Caco-2 (cell line): ENCODE data around the gene DNAJC1. TPM values are rescaled to one million over a fixed set of nuclear protein-coding genes. Genes with fewer than 3 reads are reported as not detected.

Experiments used
- BruUV-seq: library from RNA; stranded (reverse); fragments of 400-500 nt; replicated peaks from 2 replicates; lab custom pipeline; 2021; lab: Mats Ljungman, UMichigan
- CTCF ChIA-PET: fragments of 300-600 bp; sonication (Branson Sonifier 250); formaldehyde crosslinking; loops from one replicate; lab custom pipeline; 2022; ENCODE audit warnings: antibody characterized with exemption; lab: Charles Lee
- POLR2A ChIA-PET: fragments of 300-600 bp; sonication (Branson Sonifier 250); formaldehyde crosslinking; loops from one replicate; lab custom pipeline; 2022; ENCODE audit warnings: antibody characterized with exemption; lab: Charles Lee
- DNase-seq, 2 experiments: peaks; one replicate each; pipeline versions ENCODE4 v3.0.0 to v3.0.0-alpha.2; 2020 to 2022
- H3K27me3 ChIP-seq: replicated peaks from 2 replicates; pipeline ENCODE4 v1.6.0; 2011; ENCODE audit warnings: low read length; ENCODE audit not compliant: control insufficient read depth, insufficient read depth
- H3K36me3 ChIP-seq: 2 replicates; pipeline ENCODE4 v1.5.1; 2011; ENCODE audit warnings: low read length; ENCODE audit not compliant: control insufficient read depth, insufficient read depth
- H3K4me1 ChIP-seq: fragments of 250-450 bp; sonication (Bioruptor Pico); 2 replicates; pipeline ENCODE4 v1.5.1; 2020; ENCODE audit warnings: mild to moderate bottlenecking
- H3K4me3 ChIP-seq: 2 replicates; pipeline ENCODE4 v1.5.1; 2011; ENCODE audit warnings: low read depth, mild to moderate bottlenecking, control low read depth, low read length
- H3K9me3 ChIP-seq: fragments of 250-450 bp; sonication (Bioruptor Pico); 2 replicates; pipeline ENCODE4 v1.5.1; 2020; ENCODE audit warnings: mild to moderate bottlenecking, moderate library complexity
- H3K27ac Mint-ChIP-seq: one replicate; pipeline ENCODE4 v1.8.0; 2022; ENCODE audit warnings: mixed read lengths; ENCODE audit not compliant: unreplicated experiment
- H3K27me3 Mint-ChIP-seq: one replicate; pipeline ENCODE4 v1.8.0; 2022; ENCODE audit warnings: mixed read lengths; ENCODE audit not compliant: insufficient read depth, unreplicated experiment
- H3K36me3 Mint-ChIP-seq: one replicate; pipeline ENCODE4 v1.8.0; 2022; ENCODE audit warnings: mild to moderate bottlenecking, mixed read lengths; ENCODE audit not compliant: insufficient read depth, unreplicated experiment
- H3K4me1 Mint-ChIP-seq: one replicate; pipeline ENCODE4 v1.8.0; 2022; ENCODE audit warnings: low read depth, mixed read lengths; ENCODE audit not compliant: unreplicated experiment
- H3K4me3 Mint-ChIP-seq: one replicate; pipeline ENCODE4 v1.8.0; 2022; ENCODE audit warnings: mild to moderate bottlenecking, moderate library complexity, mixed read lengths; ENCODE audit not compliant: unreplicated experiment
- H3K9me3 Mint-ChIP-seq: one replicate; pipeline ENCODE4 v1.8.0; 2022; ENCODE audit warnings: mixed read lengths; ENCODE audit not compliant: unreplicated experiment
- CTCF ChIP-seq, 2 experiments: fragments of 200-600 bp in 1 of 2; IDR thresholded peaks; 1 replicate in 1 of 2; 2 replicates in 1 of 2; pipeline versions ENCODE4 v1.5.1 to v1.8.0; 2011 to 2022; ENCODE audit warnings: antibody characterized with exemption in 1 of 2, control low read depth in 1 of 2, inconsistent platforms in 1 of 2, low read depth in 1 of 2, low read length in 1 of 2, mild to moderate bottlenecking in 1 of 2, moderate library complexity in 1 of 2; ENCODE audit not compliant: insufficient read depth in 1 of 2, severe bottlenecking in 1 of 2, unreplicated experiment in 1 of 2
- intact Hi-C: fragments of 100-400 bp; cut with micrococcal nuclease; formaldehyde crosslinking; loops from one replicate; pipeline ENCODE4 v1.10.0; 2022; ENCODE audit not compliant: unreplicated experiment
- total RNA-seq: library from RNA; stranded (reverse); gene quantifications from 2 replicates; pipeline ENCODE4 v1.2.3, GENCODE V29; 2022

DNAJC1 gene
- total RNA-seq, 1 experiment from 2014 or later: 50.7 TPM

- no peaks in the 10 kb centered on the region for H3K36me3 Mint-ChIP-seq
- H3K4me1 Mint-ChIP-seq: no peaks in the 10 kb centered on the region
- no peaks in the 10 kb centered on the region for H3K9me3 ChIP-seq
- no peaks in the 10 kb centered on the region for H3K27me3 ChIP-seq
- CTCF ChIA-PET: no interaction called here
- POLR2A ChIA-PET: interaction anchor here (0.5 kb wide), 1 partner anchor 243 kb away, joined by 4 read pairs; no protein-coding TSS in a partner anchor
- no peaks in the 10 kb centered on the region for H3K4me1 ChIP-seq
- intact Hi-C loops: no loop called here
- no peak overlapping the region for H3K4me3 ChIP-seq
- H3K27ac Mint-ChIP-seq: no peak overlapping the region
- H3K27me3 Mint-ChIP-seq: no peaks in the 10 kb centered on the region
- no peak overlapping the region for H3K4me3 Mint-ChIP-seq
- no peaks in the 10 kb centered on the region for H3K9me3 Mint-ChIP-seq
- BruUV-seq: no TSS peak
- DNase-seq: no peak
- no peaks in the 10 kb centered on the region for H3K36me3 ChIP-seq
- TF ChIP-seq CTCF (IDR thresholded peaks at IDR 0.05; ENCODE audit: insufficient read depth in 1 of 2, low read depth in 1 of 2, low read length in 1 of 2, severe bottlenecking in 1 of 2, unreplicated experiment in 1 of 2): no peak
Observed at GRCh38 chr10:21808550-21808949, 195.0 kb downstream of the DNAJC1 start.

- Mint-ChIP-seq H3K36me3 (no peaks in the 10 kb centered on the region), H3K4me3 (no peak overlapping the region), H3K9me3 (no peaks in the 10 kb centered on the region), H3K27ac (no peak overlapping the region), H3K4me1 (no peaks in the 10 kb centered on the region), H3K27me3 (no peaks in the 10 kb centered on the region)
- intact Hi-C loops: no loop called here
- ChIA-PET CTCF (interaction anchor here (0.6 kb wide), 1 partner anchor 17 kb away, joined by 3 read pairs; no protein-coding TSS in a partner anchor), POLR2A (no interaction called here)
- no TSS peak for BruUV-seq
- Histone ChIP-seq H3K36me3 (no peaks in the 10 kb centered on the region), H3K4me1 (no peaks in the 10 kb centered on the region), H3K4me3 (no peak overlapping the region), H3K9me3 (no peaks in the 10 kb centered on the region), H3K27me3 (no peaks in the 10 kb centered on the region)
- no peak for TF ChIP-seq CTCF (IDR thresholded peaks at IDR 0.05; ENCODE audit: insufficient read depth in 1 of 2, low read depth in 1 of 2, low read length in 1 of 2, severe bottlenecking in 1 of 2, unreplicated experiment in 1 of 2)
- no peak for DNase-seq
Observed at GRCh38 chr10:21807180-21807579, 196.3 kb downstream of the DNAJC1 start.

GRCh38 chr10:21803374-21803773 is 200.2 kb downstream of the DNAJC1 start:
- BruUV-seq: no TSS peak

More at GRCh38 chr10:21803374-21803773, 200.2 kb downstream of the DNAJC1 start:
- Mint-ChIP-seq H3K36me3 (no peaks in the 10 kb centered on the region), H3K4me3 (no peak overlapping the region), H3K27me3 (no peaks in the 10 kb centered on the region), H3K4me1 (no peaks in the 10 kb centered on the region), H3K27ac (no peak overlapping the region), H3K9me3 (no peaks in the 10 kb centered on the region)
- TF ChIP-seq CTCF (IDR thresholded peaks at IDR 0.05; ENCODE audit: insufficient read depth in 1 of 2, low read depth in 1 of 2, low read length in 1 of 2, severe bottlenecking in 1 of 2, unreplicated experiment in 1 of 2): no peak
- CTCF ChIA-PET: no interaction called here
- Histone ChIP-seq H3K4me1 (no peaks in the 10 kb centered on the region), H3K36me3 (no peaks in the 10 kb centered on the region; the same call in 1 of the 2 replicates), H3K9me3 (no peaks in the 10 kb centered on the region), H3K4me3 (no peak overlapping the region), H3K27me3 (no peaks in the 10 kb centered on the region)
- no peak for DNase-seq
- POLR2A ChIA-PET: no interaction called here
- intact Hi-C loops: no loop called here
